CD4-positive, alpha-beta T cell (primary cell): ENCODE results near the gene LY6G6D. TPM values are rescaled to one million over a fixed set of nuclear protein-coding genes. Genes with fewer than 3 reads are reported as not detected.

Experiments
- ATAC-seq: fragments of 200-7000 bp; cut with Tn5 transposase; one replicate; pipeline ENCODE4 v1.10.0; 2022; ENCODE audit warnings: mild to moderate bottlenecking; ENCODE audit not compliant: poor library complexity
- CTCF ChIA-PET: fragments of 350-600 bp; sonication (Branson Sonifier 250); formaldehyde crosslinking; loops from one replicate; lab custom pipeline; 2021; ENCODE audit warnings: antibody characterized with exemption, inconsistent platforms; lab: Charles Lee
- POLR2A ChIA-PET: fragments of 350-600 bp; sonication (Branson Sonifier 250); formaldehyde crosslinking; loops from one replicate; lab custom pipeline; 2021; ENCODE audit warnings: antibody characterized with exemption, inconsistent platforms; lab: Charles Lee
- DNase-seq, 14 experiments: peaks; one replicate each; pipeline ENCODE4 v3.0.0-alpha.2; 2013 to 2020; ENCODE audit warnings: mixed read lengths in 2 of 14
- H3K27ac ChIP-seq, 2 donors: one replicate each; pipeline versions ENCODE4 v1.5.1 to v1.7.0; 2013; ENCODE audit warnings: low read length in 2 of 2, low read depth in 1 of 2, mild to moderate bottlenecking in 1 of 2
- H3K27me3 ChIP-seq, 2 experiments: 1 replicate in 1 of 2; 2 replicates in 1 of 2; pipeline versions ENCODE4 v1.6.1 to v1.7.0; 2013; ENCODE audit warnings: low read length in 2 of 2, control low read depth in 1 of 2, mild to moderate bottlenecking in 1 of 2, moderate library complexity in 1 of 2; ENCODE audit not compliant: insufficient read depth in 2 of 2, control insufficient read depth in 1 of 2
- H3K36me3 ChIP-seq: one replicate; pipeline ENCODE4 v1.6.1; 2013; ENCODE audit warnings: low read length, control low read depth; ENCODE audit not compliant: insufficient read depth
- H3K4me1 ChIP-seq: one replicate; pipeline ENCODE4 v1.6.1; 2013; ENCODE audit warnings: low read length, control low read depth; ENCODE audit not compliant: insufficient read depth
- H3K4me3 ChIP-seq: one replicate; pipeline ENCODE4 v1.5.1; 2013; ENCODE audit warnings: mild to moderate bottlenecking, low read length, moderate library complexity
- H3K9me3 ChIP-seq, 2 experiments: 1 replicate in 1 of 2; 2 replicates in 1 of 2; pipeline versions ENCODE4 v1.6.1 to v1.7.0; 2013; ENCODE audit warnings: low read length in 2 of 2, mild to moderate bottlenecking in 2 of 2, control low read depth in 1 of 2, moderate library complexity in 1 of 2; ENCODE audit not compliant: control insufficient read depth in 1 of 2, insufficient read depth in 1 of 2
- H3K27ac Mint-ChIP-seq: one replicate; pipeline ENCODE4 v1.8.0; 2020; ENCODE audit warnings: mixed read lengths
- H3K27me3 Mint-ChIP-seq: one replicate; pipeline ENCODE4 v1.8.0; 2021; ENCODE audit warnings: mixed read lengths
- H3K36me3 Mint-ChIP-seq: one replicate; pipeline ENCODE4 v1.8.0; 2021; ENCODE audit warnings: low read depth, mixed read lengths
- H3K4me1 Mint-ChIP-seq: one replicate; pipeline ENCODE4 v1.8.0; 2021; ENCODE audit warnings: low read depth, mixed read lengths
- H3K4me3 Mint-ChIP-seq: one replicate; pipeline ENCODE4 v1.8.0; 2020; ENCODE audit warnings: mild to moderate bottlenecking, mixed read lengths
- H3K9me3 Mint-ChIP-seq: one replicate; pipeline ENCODE4 v1.8.0; 2020; ENCODE audit warnings: mixed read lengths
- CTCF ChIP-seq: fragments of 200-600 bp; IDR thresholded peaks from one replicate; pipeline ENCODE4 v1.8.0; 2022; ENCODE audit warnings: antibody characterized with exemption, mild to moderate bottlenecking
- intact Hi-C, 2 experiments: fragments of 100-400 bp; cut with DNase I in 1 of 2; cut with micrococcal nuclease in 1 of 2; formaldehyde crosslinking; loops; one replicate each; pipeline versions ENCODE4 v1.15.1 to v1.9.0; 2023 to 2025; cut with DNase I, micrococcal nuclease
- total RNA-seq, 174 experiments: library from RNA in 2 of 174; stranded (reverse) in 2 of 174; gene quantifications; one replicate each; pipeline ENCODE4 v1.2.3 and lab custom pipeline; 2021 to 2026

LY6G6D gene
- total RNA-seq, 2 experiments from 2014 or later, result not detected

GRCh38 chr6:31689249-31690110, 25.7 kb upstream of the LY6G6D start:
- no peak for ATAC-seq
- Histone ChIP-seq H3K27me3 (no peaks in the 10 kb centered on the region), H3K27ac (no peak overlapping the region), H3K9me3 (no peaks in the 10 kb centered on the region), H3K4me3 (no peak overlapping the region), H3K36me3 (peaks cover 75% of the 10 kb centered on the region), H3K4me1 (no peaks in the 10 kb centered on the region)
- no peak overlapping the region for H3K27ac Mint-ChIP-seq
- TF ChIP-seq CTCF, result peak; percentile 19
- ChIA-PET POLR2A (interaction anchor here (1.0 kb wide), 1 partner anchor 37 kb away, joined by 3 read pairs; the partner anchor contains the start of gene BAG6), CTCF (interaction anchor here (0.6 kb wide), 1 partner anchor 29 kb away, joined by 3 read pairs; the partner anchor contains the start of gene C6orf47)
- H3K4me1 Mint-ChIP-seq, result no peaks in the 10 kb centered on the region
- H3K36me3 Mint-ChIP-seq, result peaks cover 79% of the 10 kb centered on the region
- intact Hi-C loops, result no loop called here
- no peak overlapping the region for H3K4me3 Mint-ChIP-seq
- no peaks in the 10 kb centered on the region for H3K27me3 Mint-ChIP-seq
- no peaks in the 10 kb centered on the region for H3K9me3 Mint-ChIP-seq
- DNase-seq, result peak in 3 of 14 experiments; percentile 11 to 41 (median 31)

GRCh38 chr6:31690231-31691077, 24.7 kb upstream of the LY6G6D start:
- no peak overlapping the region for H3K4me3 Mint-ChIP-seq
- H3K36me3 ChIP-seq, result peaks cover 83% of the 10 kb centered on the region
- no peaks in the 10 kb centered on the region for H3K4me1 ChIP-seq
- H3K9me3 Mint-ChIP-seq, result no peaks in the 10 kb centered on the region
- DNase-seq (no peak), ATAC-seq (no peak)
- TF ChIP-seq CTCF, result no peak
- no peaks in the 10 kb centered on the region for H3K27me3 Mint-ChIP-seq
- H3K9me3 ChIP-seq, result no peaks in the 10 kb centered on the region
- ChIA-PET POLR2A (no interaction called here), CTCF (interaction anchor here (0.5 to 0.7 kb wide), 3 partner anchors 30 to 239 kb away, joined by 3 read pairs; partner anchors contain the start of gene C6orf47)
- no peak overlapping the region for H3K4me3 ChIP-seq
- no peak overlapping the region for H3K27ac ChIP-seq
- H3K4me1 Mint-ChIP-seq, result no peaks in the 10 kb centered on the region
- no peaks in the 10 kb centered on the region for H3K27me3 ChIP-seq
- peaks cover 88% of the 10 kb centered on the region for H3K36me3 Mint-ChIP-seq
- intact Hi-C loops, result no loop called here
- no peak overlapping the region for H3K27ac Mint-ChIP-seq

- Histone ChIP-seq H3K36me3 (peaks cover 85% of the 10 kb centered on the region), H3K27ac (no peak overlapping the region), H3K4me3 (no peak overlapping the region), H3K4me1 (no peaks in the 10 kb centered on the region), H3K9me3 (no peaks in the 10 kb centered on the region), H3K27me3 (no peaks in the 10 kb centered on the region)
- H3K9me3 Mint-ChIP-seq, result no peaks in the 10 kb centered on the region
- no peak for DNase-seq
- H3K4me1 Mint-ChIP-seq, result no peaks in the 10 kb centered on the region
- intact Hi-C loops, result no loop called here
- no peak overlapping the region for H3K4me3 Mint-ChIP-seq
- no peak for ATAC-seq
- H3K27me3 Mint-ChIP-seq, result no peaks in the 10 kb centered on the region
- peaks cover 84% of the 10 kb centered on the region for H3K36me3 Mint-ChIP-seq
- CTCF ChIA-PET, result interaction anchor here (0.7 kb wide), 1 partner anchor 38 kb away, joined by 3 read pairs; no protein-coding TSS in a partner anchor
- POLR2A ChIA-PET, result no interaction called here
- no peak for TF ChIP-seq CTCF
- no peak overlapping the region for H3K27ac Mint-ChIP-seq
Measured at GRCh38 chr6:31691078-31691463, 24.1 kb upstream of the LY6G6D start.
